ENCODE measurements around the gene NCBP3.
A peak's percentile ranks its signal among the peaks of the same experiment; 100 is the strongest.

Gene NCBP3

DNA sequence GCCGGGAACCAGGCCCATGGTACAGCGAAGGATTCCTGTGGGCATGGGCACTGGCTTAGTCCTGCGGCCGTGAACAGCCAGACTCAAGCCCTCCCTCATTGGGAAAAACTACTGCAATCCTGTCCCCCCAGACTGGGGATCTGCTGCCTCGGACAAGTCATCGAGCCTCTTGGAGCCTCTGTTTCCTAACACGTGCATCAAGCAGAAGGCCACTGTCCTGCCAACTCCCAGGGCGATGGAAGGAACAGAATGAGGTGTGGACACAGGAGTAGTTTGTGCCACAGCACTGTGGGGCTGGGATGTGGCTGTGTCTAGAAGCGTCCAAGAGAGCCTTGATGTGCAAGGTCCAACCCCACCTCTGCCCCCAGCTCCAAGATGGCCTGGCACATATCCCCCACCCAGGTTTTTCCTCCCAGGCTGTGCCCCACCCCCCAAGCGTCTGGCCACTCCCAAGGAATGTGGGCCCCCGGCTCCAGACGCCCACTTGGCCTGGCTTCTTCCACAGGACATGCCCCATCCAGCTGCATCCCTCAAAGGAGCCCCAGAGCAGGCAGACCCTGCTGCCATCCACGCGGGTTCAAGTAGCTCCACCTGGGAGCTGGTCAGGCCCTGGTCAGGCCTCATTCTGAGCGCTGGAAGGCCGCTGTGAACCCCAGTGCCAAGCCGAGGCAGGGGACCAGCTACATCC lies 43.4 kb upstream of the NCBP3 start:
- H3K4me3 ChIP-seq (ENCODE audit: low read depth, low read length): peak overlapping the region; percentile 13
- ChIA-PET CTCF (interaction anchor here (1.0 to 4.5 kb wide), 10 partner anchors 10 to 155 kb away, joined by 3 to 21 read pairs (median 4); partner anchors contain the start of gene NCBP3), POLR2A (interaction anchor here (0.6 to 1.5 kb wide), 3 partner anchors 9 to 891 kb away, joined by 3 to 5 read pairs (median 3); no protein-coding TSS in a partner anchor)
- TF ChIP-seq, protein P1, sequence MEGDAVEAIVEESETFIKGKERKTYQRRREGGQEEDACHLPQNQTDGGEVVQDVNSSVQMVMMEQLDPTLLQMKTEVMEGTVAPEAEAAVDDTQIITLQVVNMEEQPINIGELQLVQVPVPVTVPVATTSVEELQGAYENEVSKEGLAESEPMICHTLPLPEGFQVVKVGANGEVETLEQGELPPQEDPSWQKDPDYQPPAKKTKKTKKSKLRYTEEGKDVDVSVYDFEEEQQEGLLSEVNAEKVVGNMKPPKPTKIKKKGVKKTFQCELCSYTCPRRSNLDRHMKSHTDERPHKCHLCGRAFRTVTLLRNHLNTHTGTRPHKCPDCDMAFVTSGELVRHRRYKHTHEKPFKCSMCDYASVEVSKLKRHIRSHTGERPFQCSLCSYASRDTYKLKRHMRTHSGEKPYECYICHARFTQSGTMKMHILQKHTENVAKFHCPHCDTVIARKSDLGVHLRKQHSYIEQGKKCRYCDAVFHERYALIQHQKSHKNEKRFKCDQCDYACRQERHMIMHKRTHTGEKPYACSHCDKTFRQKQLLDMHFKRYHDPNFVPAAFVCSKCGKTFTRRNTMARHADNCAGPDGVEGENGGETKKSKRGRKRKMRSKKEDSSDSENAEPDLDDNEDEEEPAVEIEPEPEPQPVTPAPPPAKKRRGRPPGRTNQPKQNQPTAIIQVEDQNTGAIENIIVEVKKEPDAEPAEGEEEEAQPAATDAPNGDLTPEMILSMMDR (IDR thresholded peaks at IDR 0.05; ENCODE audit: insufficient read depth, low read length, missing control alignments): no peak
- no peak for DNase-seq (ENCODE audit: low read depth, low spot score)

DNA sequence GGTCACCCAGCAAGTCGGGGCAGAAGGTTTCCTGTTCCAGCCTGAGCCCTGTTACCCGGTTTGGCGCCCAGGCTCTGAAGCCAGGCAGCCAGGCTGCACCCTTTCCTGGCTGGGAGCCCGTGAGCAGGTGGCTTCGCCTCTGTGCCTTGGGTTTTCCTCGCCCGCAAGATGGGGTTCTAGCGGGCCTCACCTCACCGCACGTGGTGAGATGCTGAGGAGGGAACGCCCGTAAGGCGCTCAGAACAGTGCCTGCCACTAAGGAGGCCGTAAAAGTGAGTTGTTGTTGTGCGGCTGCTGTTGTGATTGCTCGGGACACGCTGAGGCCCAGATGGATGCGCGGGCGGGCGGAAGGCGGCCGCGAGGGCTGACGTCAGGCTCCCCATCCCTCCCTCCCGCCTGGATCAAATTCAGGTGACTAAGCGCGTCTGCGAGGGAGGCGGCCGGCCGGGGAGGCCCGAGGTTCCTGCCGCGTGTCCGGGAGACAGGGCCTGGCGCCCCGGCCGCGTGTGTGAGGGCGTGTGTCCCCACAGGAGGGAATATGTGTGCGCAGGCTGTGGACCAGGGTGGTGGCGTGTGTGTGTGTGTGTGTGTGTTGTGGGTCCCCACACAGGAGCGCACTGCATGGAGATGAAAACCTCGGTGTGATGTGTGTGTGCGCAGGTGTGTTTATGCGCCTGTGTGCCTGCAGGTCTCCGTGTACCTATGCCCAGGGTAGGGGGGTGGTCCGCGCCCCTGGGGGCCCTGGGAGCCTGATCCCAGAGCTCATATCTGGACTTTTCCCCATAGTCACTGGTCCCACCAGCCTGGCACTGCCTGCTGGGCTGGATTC lies 42.5 kb upstream of the NCBP3 start:
- CTCF ChIA-PET: interaction anchor here (1.0 to 4.5 kb wide), 5 partner anchors 23 to 114 kb away, joined by 3 to 21 read pairs (median 6); partner anchors contain the start of gene NCBP3
- peak; percentile 69 for DNase-seq (ENCODE audit: low read depth, low spot score)
- H3K4me3 ChIP-seq (ENCODE audit: low read depth, low read length): 0 out of 2 replicates have a peak overlapping the region, but pooled peaks have one; percentile 15
- TF ChIP-seq, protein P1 (IDR thresholded peaks at IDR 0.05; ENCODE audit: insufficient read depth, low read length, missing control alignments): no peak
- POLR2A ChIA-PET: no interaction called here

DNA sequence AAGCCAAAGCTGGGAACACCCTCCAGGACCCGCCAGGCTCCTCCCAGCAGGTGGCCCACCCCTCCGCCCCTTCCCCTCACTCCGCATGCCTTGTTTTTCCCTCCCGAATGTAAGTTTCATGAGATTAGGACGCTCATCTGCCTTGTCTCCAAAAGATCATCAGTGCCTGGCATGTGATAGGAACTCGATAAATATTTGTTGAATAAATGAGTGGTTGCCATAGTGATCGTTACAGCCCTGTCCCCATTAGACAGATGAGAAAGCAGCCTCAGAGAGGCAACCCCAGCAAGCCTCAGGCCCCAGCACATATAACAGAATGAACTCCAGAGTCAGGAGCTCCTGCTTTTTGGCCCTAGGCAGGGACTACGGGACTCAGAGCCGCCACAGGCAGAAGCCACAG lies 41.8 kb upstream of the NCBP3 start:
- ChIA-PET POLR2A (interaction anchor here (0.6 kb wide), 1 partner anchor 25 kb away, joined by 6 read pairs; no protein-coding TSS in a partner anchor), CTCF (interaction anchor here (3.7 to 4.5 kb wide), 2 partner anchors 26 to 42 kb away, joined by 18 to 21 read pairs; partner anchors contain the start of gene NCBP3)
- no peak for DNase-seq (ENCODE audit: low read depth, low spot score)
- H3K4me3 ChIP-seq (ENCODE audit: low read depth, low read length): no peak overlapping the region
- TF ChIP-seq, protein P1 (IDR thresholded peaks at IDR 0.05; ENCODE audit: insufficient read depth, low read length, missing control alignments): no peak

- H3K4me3 ChIP-seq (ENCODE audit: low read depth, low read length): no peak overlapping the region
- TF ChIP-seq, protein P1 (IDR thresholded peaks at IDR 0.05; ENCODE audit: insufficient read depth, low read length, missing control alignments): no peak
- POLR2A ChIA-PET: interaction anchor here (0.6 kb wide), 1 partner anchor 25 kb away, joined by 6 read pairs; no protein-coding TSS in a partner anchor
- DNase-seq (ENCODE audit: low read depth, low spot score): no peak
- CTCF ChIA-PET: interaction anchor here (3.7 to 4.5 kb wide), 2 partner anchors 27 to 41 kb away, joined by 18 to 21 read pairs; partner anchors contain the start of gene NCBP3
Measured at GRCh38 chr17:3887394-3887793, 41.3 kb upstream of the NCBP3 start.

- TF ChIP-seq, protein P1 (IDR thresholded peaks at IDR 0.05; ENCODE audit: insufficient read depth, low read length, missing control alignments): no peak
- CTCF ChIA-PET: interaction anchor here (0.6 to 3.7 kb wide), 2 partner anchors 27 to 41 kb away, joined by 3 to 18 read pairs; partner anchors contain the start of gene NCBP3
- no peak for DNase-seq (ENCODE audit: low read depth, low spot score)
- POLR2A ChIA-PET: no interaction called here
- H3K4me3 ChIP-seq (ENCODE audit: low read depth, low read length): no peak overlapping the region
Measured at GRCh38 chr17:3886776-3887175, 40.7 kb upstream of the NCBP3 start.
